Left cardiac atrium (tissue), 4 donors: Measurements from ENCODE around the gene GTF3C5. TPM values are rescaled to one million over a fixed set of nuclear protein-coding genes. Genes with fewer than 3 reads are reported as not detected.
"Not testable (repeated sequence)": the region's sequence is repeated elsewhere in the genome, so short reads cannot be mapped to it uniquely, and the experiment has no call there.

Experiments used
- ATAC-seq, 2 donors: fragments of 200-7000 bp; cut with Tn5 transposase; one replicate each; pipeline ENCODE4 v1.9.1; 2020; ENCODE audit warnings: mild to moderate bottlenecking in 2 of 2, moderate library complexity in 2 of 2
- DNase-seq: peaks from one replicate; pipeline ENCODE4 v3.0.0-alpha.2; 2020
- intact Hi-C, 2 donors: fragments of 100-400 bp; cut with DNase I; formaldehyde crosslinking; loops; one replicate each; pipeline versions ENCODE4 v1.14.1 to v1.15.1; 2022 to 2023
- total RNA-seq, 2 donors: library from RNA; stranded (reverse); fragmentation: NEBNext Ultra II Directional; extraction: Animal tissue kit (Norgen Biotek cat#: 25700); gene quantifications; one replicate each; pipeline ENCODE4 v1.2.1, GENCODE V29; 2021
- donor health status: DM: no; HTN: yes; CAD: no.
- donor health status: DM: no; HTN: yes; CAD: no; lungs with severe emphysema.
- donor health status: DM: yes; HTN: yes; CAD: no.
- donor health status: Dilated cardiomyopathy.

GTF3C5 gene
- total RNA-seq, 2 donors from 2014 or later, result 30.9 to 35.2 TPM

DNA sequence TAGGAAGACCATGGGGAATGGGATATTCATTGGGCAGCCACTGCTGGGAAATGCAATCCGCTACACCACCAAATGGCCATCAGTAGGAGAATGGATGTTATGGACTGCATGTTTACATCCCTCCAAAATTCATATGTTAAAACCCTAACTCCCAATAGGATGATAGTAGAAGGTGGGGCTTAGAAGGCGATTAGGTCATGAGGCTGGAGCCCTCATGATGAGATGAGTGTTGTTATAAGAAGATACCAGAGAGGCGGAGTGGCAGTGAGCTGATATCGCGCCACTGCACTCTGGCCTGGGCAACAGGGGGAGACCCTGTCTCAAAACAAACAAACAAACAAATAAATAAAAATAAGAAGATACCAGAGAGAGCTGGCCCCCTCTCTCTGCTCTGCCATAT lies 16.1 kb upstream of the GTF3C5 start:
- ATAC-seq, result no peak
- no peak for DNase-seq
- intact Hi-C loops, result no loop called here

DNA sequence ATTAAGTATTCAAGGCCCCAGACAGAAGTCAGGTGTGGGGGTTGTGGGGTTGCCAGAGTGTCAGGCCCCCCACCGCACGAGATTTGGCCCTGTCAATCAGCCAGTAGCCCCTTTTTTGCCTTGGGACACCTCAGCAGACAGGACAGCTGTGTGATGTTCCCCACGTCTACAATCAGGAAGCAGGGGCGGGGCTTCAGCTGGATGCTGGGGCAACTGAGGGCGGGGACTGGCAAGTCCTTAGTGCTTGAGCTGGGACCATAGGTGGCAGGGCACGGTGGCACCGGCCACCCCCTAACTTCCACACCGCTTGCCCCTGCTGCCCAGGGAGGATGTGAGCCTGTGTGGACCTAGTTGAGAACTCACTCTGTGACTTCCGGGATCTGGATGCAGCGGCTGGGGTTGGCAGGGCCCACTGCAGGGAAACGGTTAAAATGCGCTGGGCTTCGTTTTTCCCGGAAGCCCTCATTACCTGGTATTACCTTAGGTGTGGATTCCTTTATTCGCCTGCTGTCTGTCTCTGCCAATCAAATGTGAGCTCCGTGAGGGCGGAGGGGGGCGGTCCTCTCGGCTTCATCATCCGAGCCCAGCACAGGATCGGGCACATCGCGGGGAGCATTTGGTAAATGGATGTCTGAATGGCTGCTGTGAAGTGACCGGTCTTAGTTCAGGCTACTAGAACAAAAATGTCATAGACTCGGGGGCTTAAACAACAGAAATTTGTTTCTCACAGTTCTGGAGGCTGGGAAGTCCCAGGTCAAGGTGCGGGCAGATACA lies 7.5 kb upstream of the GTF3C5 start:
- peak; percentile 35 for DNase-seq
- ATAC-seq, result peak in 1 of 2 donors; percentile 26
- intact Hi-C loops, result no loop called here

GRCh38 chr9:133026426-133026825 lies 4.4 kb upstream of the GTF3C5 start:
- ATAC-seq (no peak), DNase-seq (no peak)
- intact Hi-C loops, result no loop called here

- no peak for DNase-seq
Measured at GRCh38 chr9:133027134-133027533, 3.7 kb upstream of the GTF3C5 start.

DNA sequence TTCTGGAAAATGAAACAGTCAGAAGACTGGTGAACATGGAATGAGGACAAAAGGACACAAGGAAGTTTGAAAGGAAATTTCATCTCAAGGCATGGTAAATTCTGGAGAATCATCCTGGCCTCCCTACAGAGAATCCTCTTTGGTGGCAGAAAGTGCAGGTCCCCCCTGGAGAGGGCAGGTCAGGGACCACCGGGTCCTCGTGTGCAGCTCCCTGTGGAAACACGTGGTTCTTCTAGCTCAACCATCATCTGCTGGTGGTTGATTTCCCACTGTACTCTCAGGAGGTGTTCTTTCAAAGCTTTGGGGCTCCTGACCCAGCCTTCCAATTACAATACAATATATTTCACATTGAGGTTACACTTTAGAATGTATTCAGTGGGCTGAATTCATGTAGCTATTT lies 2.6 kb upstream of the GTF3C5 start:
- intact Hi-C loops, result no loop called here
- DNase-seq (no peak), ATAC-seq (no peak)

More at GRCh38 chr9:133027134-133027533, 3.7 kb upstream of the GTF3C5 start:
- intact Hi-C loops, result no loop called here
- no peak for ATAC-seq

DNA sequence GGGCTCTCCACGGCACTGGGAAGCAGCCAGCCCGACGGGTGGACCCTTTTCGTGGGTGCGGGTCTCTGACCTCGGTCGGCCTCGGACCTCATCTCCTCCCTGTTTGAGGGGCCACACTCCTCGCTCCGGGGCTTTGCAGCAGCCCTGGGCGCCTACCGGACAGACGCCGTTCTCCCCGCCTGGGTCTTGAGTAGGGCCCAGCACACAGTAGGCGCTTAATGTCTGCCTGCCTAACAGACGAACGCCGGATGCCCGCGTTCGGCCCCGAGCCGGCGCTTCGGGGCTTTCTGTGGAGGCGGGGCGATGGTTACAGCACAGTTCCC lies 842 bp upstream of the GTF3C5 start:
- ATAC-seq (peak in 1 of 2 donors; percentile 3), DNase-seq (no peak)
- intact Hi-C loops, result no loop called here

DNA sequence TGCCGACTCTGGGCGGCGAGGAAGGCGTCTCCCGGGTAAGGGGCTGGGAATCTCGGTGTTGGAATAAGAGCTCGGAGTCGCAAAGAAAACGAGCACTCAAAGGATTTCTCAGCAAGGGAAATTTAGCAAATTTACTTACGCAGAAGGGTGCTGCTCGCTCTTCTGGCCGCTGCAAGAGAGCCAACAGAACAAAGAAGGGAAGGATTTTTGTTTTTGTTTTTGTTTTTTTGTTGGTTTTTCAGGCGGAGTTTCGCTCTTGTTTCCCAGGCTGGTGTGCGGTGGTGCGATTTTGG lies 279 bp downstream of the GTF3C5 start:
- DNase-seq (no peak), ATAC-seq (no peak)
- intact Hi-C loops, result no loop called here

GRCh38 chr9:133031496-133031911 lies 707 bp downstream of the GTF3C5 start:
- DNase-seq (no peak), ATAC-seq (no peak)
- intact Hi-C loops, result no loop called here

GRCh38 chr9:133032171-133032570 lies 1.4 kb downstream of the GTF3C5 start:
- DNase-seq (no peak), ATAC-seq (no peak)
- intact Hi-C loops, result no loop called here

DNA sequence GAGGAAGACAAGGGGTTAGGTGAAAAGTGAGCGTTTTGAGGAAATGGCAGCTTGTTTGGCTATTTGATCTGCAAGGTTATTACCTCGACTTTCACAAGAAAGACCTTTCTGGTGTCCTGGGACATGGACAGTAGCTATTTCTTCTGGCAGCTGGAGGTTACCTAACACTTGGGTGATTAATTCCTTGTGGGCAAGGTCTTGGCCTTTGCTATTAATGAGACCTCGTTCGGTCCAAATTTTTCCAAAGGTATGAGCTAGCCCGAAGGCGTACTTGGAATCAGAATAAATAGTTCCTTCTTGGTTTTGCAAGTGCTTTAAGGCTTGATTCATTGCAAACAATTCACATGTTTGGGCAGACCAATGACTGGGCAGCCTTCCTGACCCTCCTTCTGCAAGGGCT lies 4.9 kb downstream of the GTF3C5 start:
- ATAC-seq, result no peak
- intact Hi-C loops, result no loop called here

GRCh38 chr9:133037775-133038515 lies 7.1 kb downstream of the GTF3C5 start:
- intact Hi-C loops, result no loop called here
- no peak for ATAC-seq

More for the DNA sequence above, 4.9 kb downstream of the GTF3C5 start:
- DNase-seq, result no peak

DNA sequence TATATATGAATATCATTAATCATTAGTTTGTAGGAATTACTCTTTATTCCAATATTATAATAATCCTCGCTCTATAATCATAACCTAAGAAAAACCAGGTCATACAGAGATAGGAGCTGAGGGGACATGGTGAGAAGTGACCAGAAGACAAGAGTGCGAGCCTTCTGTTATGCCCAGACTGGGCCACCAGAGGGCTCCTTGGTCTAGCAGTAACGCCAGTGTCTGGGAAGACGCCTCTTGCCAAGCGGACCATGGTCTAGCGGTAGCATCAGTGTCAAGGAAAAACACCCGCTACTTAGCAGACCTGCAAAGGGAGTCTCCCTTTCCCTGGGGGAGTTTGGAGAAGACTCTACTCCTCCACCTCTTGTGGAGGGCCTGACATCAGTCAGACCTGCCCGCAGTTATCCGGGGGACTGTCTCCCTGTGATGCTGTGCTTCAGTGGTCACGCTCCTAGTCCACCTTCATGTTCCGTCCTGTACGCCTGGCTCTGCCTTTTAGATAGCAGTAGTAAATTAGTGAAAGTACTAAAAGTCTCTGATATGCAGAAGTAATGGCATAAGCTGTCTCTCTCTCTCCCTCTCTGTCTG lies 10.2 kb downstream of the GTF3C5 start:
- peak; percentile 56 for DNase-seq
- not testable (repeated sequence) for ATAC-seq
- intact Hi-C loops, result loop anchor here in 1 of 2 donors (10.0 kb wide), 1 partner anchor 104 kb away; no protein-coding TSS in a partner anchor

More at GRCh38 chr9:133037775-133038515, 7.1 kb downstream of the GTF3C5 start:
- DNase-seq, result no peak

GRCh38 chr9:133041958-133042357 lies 11.2 kb downstream of the GTF3C5 start:
- ATAC-seq (no peak), DNase-seq (no peak)
- intact Hi-C loops, result loop anchor here in 1 of 2 donors (10.0 kb wide), 1 partner anchor 103 kb away; no protein-coding TSS in a partner anchor

- no peak for DNase-seq
- intact Hi-C loops, result loop anchor here in 1 of 2 donors (10.0 kb wide), 1 partner anchor 102 kb away; no protein-coding TSS in a partner anchor
- no peak for ATAC-seq
Measured at GRCh38 chr9:133042676-133043075, 11.9 kb downstream of the GTF3C5 start.

DNA sequence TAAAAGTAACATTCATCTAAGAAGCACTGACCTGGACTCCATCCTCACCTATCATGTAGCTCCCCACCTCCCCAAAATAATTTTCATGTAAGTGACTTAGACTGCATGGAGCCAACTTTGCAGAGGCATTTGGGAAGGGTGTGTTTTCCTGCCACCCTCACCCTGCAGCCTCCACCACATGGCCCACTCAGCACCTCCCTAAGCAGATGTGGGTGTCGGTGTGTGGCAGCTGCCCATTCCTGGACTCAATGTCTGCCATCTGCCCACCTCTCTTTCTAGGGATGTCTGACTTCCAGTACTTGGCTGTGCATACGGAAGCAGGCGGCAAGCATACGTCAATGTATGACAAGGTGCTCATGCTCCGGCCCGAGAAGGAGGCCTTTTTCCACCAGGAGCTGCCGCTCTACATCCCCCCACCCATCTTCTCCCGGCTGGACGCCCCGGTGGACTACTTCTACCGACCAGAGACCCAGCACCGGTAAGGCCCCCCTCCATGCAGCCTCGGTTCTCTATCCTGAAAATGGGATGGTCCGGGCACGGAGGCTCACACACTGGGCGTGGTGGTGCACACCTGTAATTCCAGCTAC lies 12.7 kb downstream of the GTF3C5 start:
- no peak for DNase-seq
- intact Hi-C loops, result loop anchor here in 1 of 2 donors (10.0 kb wide), 1 partner anchor 101 kb away; no protein-coding TSS in a partner anchor
- no peak for ATAC-seq

DNA sequence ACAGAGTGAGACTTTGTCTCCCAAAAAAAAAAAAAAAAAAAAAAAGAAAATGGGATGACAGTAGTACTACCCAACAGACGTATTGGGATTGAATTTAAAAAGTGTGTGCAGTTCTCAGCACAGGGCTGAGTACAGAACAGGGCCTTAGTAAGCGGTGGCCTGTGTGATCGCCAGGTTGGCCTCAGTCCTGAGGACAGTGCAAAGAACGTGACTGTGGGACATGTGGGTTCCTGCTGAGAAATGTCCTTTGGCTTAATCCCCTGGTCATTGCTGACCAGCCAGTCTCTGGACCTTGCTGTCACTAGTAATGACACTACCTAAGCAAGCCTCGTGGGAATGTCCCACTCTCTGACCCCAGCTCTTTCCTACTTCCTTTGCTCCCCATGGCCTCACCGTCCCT lies 13.3 kb downstream of the GTF3C5 start:
- no peak for ATAC-seq
- no peak for DNase-seq
- intact Hi-C loops, result loop anchor here in 1 of 2 donors (10.0 kb wide), 1 partner anchor 101 kb away; no protein-coding TSS in a partner anchor

DNA sequence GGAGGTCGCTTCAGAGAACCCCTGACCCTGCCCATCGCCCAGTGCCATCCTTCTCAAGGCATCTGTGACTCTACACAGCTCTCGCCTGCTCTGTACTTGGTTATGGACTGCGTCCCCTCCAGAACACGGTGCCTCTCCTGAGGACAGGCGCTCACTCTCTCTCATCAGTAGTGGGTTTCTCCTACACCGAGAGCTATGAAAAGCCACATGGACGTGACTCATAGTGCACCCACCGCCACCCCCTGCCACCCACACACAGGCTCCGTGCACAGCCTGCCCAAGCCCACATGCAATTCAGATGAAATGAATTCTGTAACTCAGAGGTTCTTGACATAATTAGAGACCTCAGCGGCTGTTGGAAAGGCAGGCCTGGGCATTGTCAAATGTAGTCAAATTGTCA lies 13.9 kb downstream of the GTF3C5 start:
- intact Hi-C loops, result loop anchor here in 1 of 2 donors (10.0 kb wide), 1 partner anchor 100 kb away; no protein-coding TSS in a partner anchor
- no peak for ATAC-seq
- DNase-seq, result no peak

- ATAC-seq, result no peak
- intact Hi-C loops, result loop anchor here in 1 of 2 donors (10.0 kb wide), 1 partner anchor 100 kb away; no protein-coding TSS in a partner anchor
- no peak for DNase-seq
Measured at GRCh38 chr9:133045132-133045531, 14.3 kb downstream of the GTF3C5 start.

DNA sequence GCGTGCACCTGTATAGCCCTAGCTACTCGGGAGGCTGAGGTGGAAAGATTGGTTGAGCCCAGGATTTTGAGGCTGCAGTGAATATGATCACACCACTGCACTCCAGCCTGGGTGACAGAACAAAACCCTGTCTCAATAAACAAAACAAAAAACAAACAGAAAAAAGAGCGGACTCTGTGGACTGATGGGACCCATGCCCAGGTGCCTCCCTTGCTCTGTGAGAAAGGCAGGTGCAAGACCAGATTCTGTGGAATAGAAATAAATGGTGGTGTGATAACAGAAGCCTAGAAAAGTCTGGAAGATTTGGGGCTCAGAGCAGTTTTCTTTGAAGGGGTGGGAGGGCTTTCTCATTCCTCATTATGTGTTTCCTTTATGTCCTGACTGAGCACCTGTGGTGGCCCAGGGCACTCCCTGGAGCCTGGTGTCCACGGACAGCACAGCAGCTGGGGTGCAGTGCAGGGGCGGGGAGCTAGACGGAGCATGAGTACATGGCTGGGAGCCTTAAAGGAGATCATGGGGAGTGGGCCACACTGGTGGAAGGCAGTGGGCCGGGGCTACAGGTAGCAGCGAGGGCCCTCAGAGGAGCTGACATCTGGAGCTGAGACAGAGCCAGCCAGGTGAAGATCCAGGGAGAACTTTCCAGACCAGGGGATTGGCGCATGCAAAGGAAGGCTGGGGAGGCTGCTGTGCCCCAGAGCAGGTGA lies 15.6 kb downstream of the GTF3C5 start:
- DNase-seq (no peak), ATAC-seq (no peak)
- intact Hi-C loops, result loop anchor here in 1 of 2 donors (10.0 kb wide), 1 partner anchor 98 kb away; no protein-coding TSS in a partner anchor
